Peyer's patch (tissue), 4 donors: ENCODE results near the gene B3GLCT.

Experiments
- POLR2A ChIP-seq, 2 donors: fragments of 450-650 bp; IDR thresholded peaks; one replicate each; pipeline ENCODE4 v1.5.1; 2017; ENCODE audit warnings: antibody characterized with exemption in 2 of 2, mild to moderate bottlenecking in 2 of 2, moderate library complexity in 2 of 2
- TF ChIP-seq, protein P1 (sequence below), 6 experiments: fragments of 450-650 bp in 4 of 6; fragments of 200-600 bp in 2 of 6; sonication (generic) in 1 of 6; IDR thresholded peaks; one replicate each; pipeline ENCODE4 v1.5.1; 2017 to 2019; ENCODE audit warnings: antibody characterized with exemption in 6 of 6, mild to moderate bottlenecking in 3 of 6, moderate library complexity in 1 of 6

DNA sequence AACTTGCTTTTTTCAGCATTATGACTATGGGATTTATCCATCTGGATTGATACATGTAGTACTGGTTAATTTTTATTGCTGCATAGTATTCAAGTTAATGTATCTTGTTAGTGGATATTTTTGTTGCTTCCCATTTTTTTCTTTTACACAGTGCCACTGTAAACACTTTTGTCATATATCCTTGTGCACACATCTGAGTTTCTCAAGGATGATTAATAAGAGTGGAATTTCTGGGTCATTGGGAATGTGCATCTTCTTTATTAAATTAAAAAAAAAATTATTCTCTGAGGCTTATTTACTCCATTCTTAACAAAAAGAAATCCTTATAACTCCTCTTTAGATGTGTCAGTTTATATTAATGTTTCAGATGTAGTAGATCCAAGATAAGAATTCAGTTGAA is 27.3 kb downstream of the B3GLCT start:
- TF ChIP-seq, protein P1, sequence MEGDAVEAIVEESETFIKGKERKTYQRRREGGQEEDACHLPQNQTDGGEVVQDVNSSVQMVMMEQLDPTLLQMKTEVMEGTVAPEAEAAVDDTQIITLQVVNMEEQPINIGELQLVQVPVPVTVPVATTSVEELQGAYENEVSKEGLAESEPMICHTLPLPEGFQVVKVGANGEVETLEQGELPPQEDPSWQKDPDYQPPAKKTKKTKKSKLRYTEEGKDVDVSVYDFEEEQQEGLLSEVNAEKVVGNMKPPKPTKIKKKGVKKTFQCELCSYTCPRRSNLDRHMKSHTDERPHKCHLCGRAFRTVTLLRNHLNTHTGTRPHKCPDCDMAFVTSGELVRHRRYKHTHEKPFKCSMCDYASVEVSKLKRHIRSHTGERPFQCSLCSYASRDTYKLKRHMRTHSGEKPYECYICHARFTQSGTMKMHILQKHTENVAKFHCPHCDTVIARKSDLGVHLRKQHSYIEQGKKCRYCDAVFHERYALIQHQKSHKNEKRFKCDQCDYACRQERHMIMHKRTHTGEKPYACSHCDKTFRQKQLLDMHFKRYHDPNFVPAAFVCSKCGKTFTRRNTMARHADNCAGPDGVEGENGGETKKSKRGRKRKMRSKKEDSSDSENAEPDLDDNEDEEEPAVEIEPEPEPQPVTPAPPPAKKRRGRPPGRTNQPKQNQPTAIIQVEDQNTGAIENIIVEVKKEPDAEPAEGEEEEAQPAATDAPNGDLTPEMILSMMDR (IDR thresholded peaks at IDR 0.05), result no peak
- TF ChIP-seq POLR2A (IDR thresholded peaks at IDR 0.05), result no peak
